ENCODE results near the gene CD300A. TPM values are rescaled to one million over a fixed set of nuclear protein-coding genes. Genes with fewer than 3 reads are reported as not detected.

CD300A gene
- total and polyA plus RNA-seq, 2 donors (not counting 3 experiments of a cell fraction or from before 2014, with no cell fraction given), result not detected

GRCh38 chr17:74429604-74430384, 36.6 kb upstream of the CD300A start:
- ChIA-PET POLR2A (no interaction called here), CTCF (interaction anchor here (1.3 kb wide), 1 partner anchor 51 kb away, joined by 5 read pairs; no protein-coding TSS in a partner anchor)
- FAIRE-seq (no peak), DNase-seq (ENCODE audit: low read depth, low spot score) (no peak)
- TF ChIP-seq GATA2 (IDR thresholded peaks at IDR 0.05; ENCODE audit: insufficient read depth, insufficient read length, low read depth, low read length) (no peak), POLR2AphosphoS5 (IDR thresholded peaks at IDR 0.05; ENCODE audit: insufficient read depth, low read depth, low read length) (no peak), EZH2 (IDR thresholded peaks at IDR 0.05; ENCODE audit: borderline replicate concordance, low read depth, low read length, severe bottlenecking) (no peak), CTCF (IDR thresholded peaks at IDR 0.05; ENCODE audit: extremely low read depth in 1 of 2, insufficient read depth in 1 of 2, low read depth in 1 of 2, low read length in 2 of 2) (no peak), MAX (IDR thresholded peaks at IDR 0.05; ENCODE audit: insufficient read depth, insufficient read length) (no peak), MYC (IDR thresholded peaks at IDR 0.05; ENCODE audit: low read depth, low read length) (no peak), JUN (IDR thresholded peaks at IDR 0.05; ENCODE audit: borderline replicate concordance, insufficient read depth, insufficient read length, low read depth) (no peak), FOS (IDR thresholded peaks at IDR 0.05; ENCODE audit: borderline replicate concordance, insufficient read depth, low read length) (no peak)
- intact Hi-C loops (cut with micrococcal nuclease) (no loop called here), dilution Hi-C loops (cut with MboI; ENCODE audit: extremely low pct_ligation_motif_present, low sequenced_read_pairs) (no loop called here)
- Histone ChIP-seq H3K27me3 (ENCODE audit: control insufficient read depth in 2 of 2, insufficient read depth in 2 of 2, low read length in 2 of 2) (peaks cover 23 to 30% of the 10 kb centered on the region in 2 experiments), H3K27ac (ENCODE audit: insufficient read depth, low read depth, low read length) (no peak overlapping the region), H2AFZ (ENCODE audit: low read depth, low read length) (no peak overlapping the region), H3K9ac (replicated peaks; ENCODE audit: extremely low read depth, insufficient read depth, low read length) (no peak overlapping the region), H4K20me1 (replicated peaks; ENCODE audit: control insufficient read depth, extremely low read depth, insufficient read depth, low read length) (no peaks in the 10 kb centered on the region), H3K9me1 (replicated peaks; ENCODE audit: control insufficient read depth, extremely low read depth, insufficient read depth, low read length) (no peaks in the 10 kb centered on the region), H3K4me3 (replicated peaks in 1 of 3; ENCODE audit: insufficient read depth in 1 of 3, low read depth in 1 of 3, low read length in 3 of 3) (no peak overlapping the region), H3K4me1 (ENCODE audit: control insufficient read depth, extremely low read depth, insufficient read depth, low read length) (no peaks in the 10 kb centered on the region), H3K9me3 (replicated peaks; ENCODE audit: control insufficient read depth, insufficient read depth, low read length) (no peaks in the 10 kb centered on the region), H3K79me2 (ENCODE audit: control insufficient read depth, insufficient read depth, low read length) (no peaks in the 10 kb centered on the region), H3K36me3 (ENCODE audit: control insufficient read depth in 2 of 2, extremely low read depth in 1 of 2, insufficient read depth in 2 of 2, low read length in 2 of 2) (no peaks in the 10 kb centered on the region), H3K4me2 (ENCODE audit: insufficient read depth, low read length) (no peak overlapping the region)
- no TSS peak for BruUV-seq (replicated peaks)

All from endothelial cell of umbilical vein (primary cell).